ENCODE results near the gene TBCC. TPM values are rescaled to one million over a fixed set of nuclear protein-coding genes. Genes with fewer than 3 reads are reported as not detected.

The TBCC gene
- total and polyA plus RNA-seq, 2 of the 13 experiments (the other 11 are each of a cell fraction or from before 2014, with no cell fraction given) = 14.8 to 36.1 TPM

DNA sequence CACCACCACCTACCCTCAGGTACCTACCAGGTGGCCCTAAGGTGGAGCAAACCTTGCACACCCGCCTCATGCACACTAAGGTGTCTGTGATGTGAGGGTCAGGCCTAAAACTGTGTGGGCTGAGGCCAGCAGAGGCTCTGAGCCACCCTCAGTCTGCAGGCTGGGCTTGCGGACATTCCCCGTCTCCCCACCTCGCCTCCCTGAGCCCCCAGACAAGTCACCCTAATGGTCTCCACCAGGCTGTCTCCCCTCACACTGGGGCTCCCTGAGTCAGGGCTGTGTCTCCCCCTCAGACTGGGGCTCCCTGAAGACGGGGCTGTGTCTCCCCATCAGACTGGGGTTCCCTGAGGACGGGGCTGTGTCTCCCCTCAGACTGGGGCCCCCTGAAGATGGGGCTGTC lies 36.0 kb downstream of the TBCC start:
- in situ Hi-C loops (cut with HindIII; ENCODE audit: extremely low pct_ligation_motif_present, low pct_unique_long_range_greater_than_20kb) = no loop called here
- no peak; the same call in 2 of the 3 replicates for ATAC-seq
- peaks cover 0 to 16% of the 10 kb centered on the region in 2 experiments; a peak in 2 of 5 replicates for H3K27me3 ChIP-seq (ENCODE audit: control insufficient read depth in 1 of 2, insufficient read depth in 2 of 2, low read length in 2 of 2)
- H3K36me3 ChIP-seq (replicated peaks in 1 of 2; ENCODE audit: control insufficient read depth in 1 of 2, insufficient read depth in 2 of 2, low read length in 2 of 2) = no peaks in the 10 kb centered on the region
- ChIA-PET CTCF (ENCODE audit: low intra/inter-chr PET ratio, low total read pairs) (no interaction called here), POLR2A (no interaction called here)
- peaks cover 9% of the 10 kb centered on the region for H3K9me3 ChIP-seq (ENCODE audit: low read length)
- H3K9ac ChIP-seq (ENCODE audit: insufficient read depth, low read depth, low read length) = no peak overlapping the region
- no peak overlapping the region for H3K4me3 ChIP-seq (replicated peaks in 1 of 3; ENCODE audit: insufficient read depth in 1 of 3, low read depth in 2 of 3, low read length in 3 of 3)
- FAIRE-seq = no peak
- H3K4me1 ChIP-seq (ENCODE audit: insufficient read depth, low read length) = 0 out of 2 replicates have a peak, but pooled peaks cover 4% of the 10 kb centered on the region
- H3K79me2 ChIP-seq (ENCODE audit: insufficient read depth, low read length) = no peaks in the 10 kb centered on the region
- DNase-seq (ENCODE audit: low spot score) = no peak
- H3K4me2 ChIP-seq (ENCODE audit: low read depth, low read length) = no peak overlapping the region
- H3K27ac ChIP-seq (ENCODE audit: extremely low read length, insufficient read depth, low read length) = no peak overlapping the region
- WGBS (ENCODE audit: low lambda C conversion rate) = 28% methylated on average over 6 of the region's 6 CpGs
- intact Hi-C loops (cut with micrococcal nuclease; ENCODE audit: unreplicated experiment) = no loop called here
- TF ChIP-seq ZBTB20 (CRISPR knock-in tag; IDR thresholded peaks at IDR 0.05; ENCODE audit: borderline replicate concordance, low read depth) (no peak), CREM (IDR thresholded peaks at IDR 0.05) (no peak), CREM (CRISPR knock-in tag; IDR thresholded peaks at IDR 0.05) (no peak), LCORL (IDR thresholded peaks at IDR 0.05) (no peak), LCORL (CRISPR knock-in tag; IDR thresholded peaks at IDR 0.05) (no peak), PPARG (CRISPR knock-in tag; conservative IDR thresholded peaks at IDR 0.05) (no peak), ZNF619 (CRISPR knock-in tag; IDR thresholded peaks at IDR 0.05) (no peak), ZNF143 (CRISPR knock-in tag; IDR thresholded peaks at IDR 0.05) (no peak), CAMTA2 (CRISPR knock-in tag; IDR thresholded peaks at IDR 0.05; ENCODE audit: borderline replicate concordance) (no peak), SIN3B (IDR thresholded peaks at IDR 0.05; ENCODE audit: low read length) (no peak), ZBTB49 (CRISPR knock-in tag; IDR thresholded peaks at IDR 0.05; ENCODE audit: borderline replicate concordance) (no peak), CHD4 (IDR thresholded peaks at IDR 0.05; ENCODE audit: borderline replicate concordance, low read length) (no peak), ZNF180 (CRISPR knock-in tag; IDR thresholded peaks at IDR 0.05; ENCODE audit: borderline replicate concordance, low read depth) (no peak)
- TF ChIP-seq, protein P1, sequence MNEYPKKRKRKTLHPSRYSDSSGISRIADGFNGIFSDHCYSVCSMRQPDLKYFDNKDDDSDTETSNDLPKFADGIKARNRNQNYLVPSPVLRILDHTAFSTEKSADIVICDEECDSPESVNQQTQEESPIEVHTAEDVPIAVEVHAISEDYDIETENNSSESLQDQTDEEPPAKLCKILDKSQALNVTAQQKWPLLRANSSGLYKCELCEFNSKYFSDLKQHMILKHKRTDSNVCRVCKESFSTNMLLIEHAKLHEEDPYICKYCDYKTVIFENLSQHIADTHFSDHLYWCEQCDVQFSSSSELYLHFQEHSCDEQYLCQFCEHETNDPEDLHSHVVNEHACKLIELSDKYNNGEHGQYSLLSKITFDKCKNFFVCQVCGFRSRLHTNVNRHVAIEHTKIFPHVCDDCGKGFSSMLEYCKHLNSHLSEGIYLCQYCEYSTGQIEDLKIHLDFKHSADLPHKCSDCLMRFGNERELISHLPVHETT (CRISPR knock-in tag; conservative IDR thresholded peaks at IDR 0.05) = no peak
- TF ChIP-seq, protein P2, sequence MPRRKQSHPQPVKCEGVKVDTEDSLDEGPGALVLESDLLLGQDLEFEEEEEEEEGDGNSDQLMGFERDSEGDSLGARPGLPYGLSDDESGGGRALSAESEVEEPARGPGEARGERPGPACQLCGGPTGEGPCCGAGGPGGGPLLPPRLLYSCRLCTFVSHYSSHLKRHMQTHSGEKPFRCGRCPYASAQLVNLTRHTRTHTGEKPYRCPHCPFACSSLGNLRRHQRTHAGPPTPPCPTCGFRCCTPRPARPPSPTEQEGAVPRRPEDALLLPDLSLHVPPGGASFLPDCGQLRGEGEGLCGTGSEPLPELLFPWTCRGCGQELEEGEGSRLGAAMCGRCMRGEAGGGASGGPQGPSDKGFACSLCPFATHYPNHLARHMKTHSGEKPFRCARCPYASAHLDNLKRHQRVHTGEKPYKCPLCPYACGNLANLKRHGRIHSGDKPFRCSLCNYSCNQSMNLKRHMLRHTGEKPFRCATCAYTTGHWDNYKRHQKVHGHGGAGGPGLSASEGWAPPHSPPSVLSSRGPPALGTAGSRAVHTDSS (CRISPR knock-in tag; conservative IDR thresholded peaks at IDR 0.05) = no peak
- no peak overlapping the region for H2AFZ ChIP-seq (ENCODE audit: low read length)
- H4K20me1 ChIP-seq (ENCODE audit: insufficient read depth, low read length) = no peaks in the 10 kb centered on the region
- BruUV-seq (replicated peaks) = no TSS peak
